Measurements from ENCODE around the gene DUS2.
"Not testable (repeated sequence)": the region's sequence is repeated elsewhere in the genome, so short reads cannot be mapped to it uniquely, and the experiment has no call there.

Gene DUS2

DNA sequence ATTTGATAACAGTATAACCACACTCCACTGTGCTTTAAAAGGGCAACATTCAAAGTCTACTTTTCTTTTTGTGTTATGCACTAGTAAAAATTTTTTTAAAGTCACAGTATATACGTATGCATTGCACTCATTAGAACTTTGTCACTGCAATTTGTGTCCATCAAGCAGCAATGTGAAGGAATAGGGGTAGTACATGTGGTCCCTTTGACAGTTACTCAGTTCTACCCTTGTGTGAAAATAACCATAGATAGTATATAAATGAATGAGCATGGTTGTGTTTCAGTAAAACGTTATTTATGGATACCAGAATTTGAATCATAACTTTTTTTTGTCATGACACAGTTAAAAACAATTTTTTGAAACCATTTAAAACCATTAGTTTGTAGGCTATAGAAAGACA lies 92.8 kb downstream of the DUS2 start:
- H3K4me3 ChIP-seq (ENCODE audit: low read depth, low read length) = no peak overlapping the region

DNA sequence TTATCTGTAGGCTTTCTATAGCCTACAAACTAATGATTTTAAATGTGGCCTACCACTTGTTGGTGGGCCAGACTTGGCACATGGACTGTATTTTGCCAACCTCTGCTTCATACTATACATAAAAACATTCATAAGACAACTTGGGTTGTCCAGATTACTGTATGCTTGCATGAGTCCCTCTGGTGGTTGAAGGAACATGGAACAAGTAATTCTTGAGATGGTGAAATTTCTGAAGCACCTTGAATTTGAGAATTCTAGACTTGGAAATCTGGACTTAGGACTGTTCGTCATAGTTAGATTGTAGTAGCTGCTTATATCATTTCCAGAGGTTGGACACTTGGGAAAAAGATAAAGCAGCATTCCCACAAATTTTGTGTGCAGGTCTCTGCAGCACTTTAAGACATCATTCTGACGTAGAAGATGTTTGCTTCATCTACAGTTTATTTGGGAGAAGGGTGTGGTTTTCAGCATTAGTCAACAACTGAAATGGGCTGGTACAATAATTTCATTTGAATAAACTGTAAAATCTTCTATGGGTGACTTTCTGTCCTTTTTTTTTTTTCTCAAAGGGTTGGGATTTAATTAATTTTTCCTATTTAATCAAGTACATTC lies 93.3 kb downstream of the DUS2 start:
- no peak overlapping the region for H3K4me3 ChIP-seq (ENCODE audit: low read depth, low read length)

DNA sequence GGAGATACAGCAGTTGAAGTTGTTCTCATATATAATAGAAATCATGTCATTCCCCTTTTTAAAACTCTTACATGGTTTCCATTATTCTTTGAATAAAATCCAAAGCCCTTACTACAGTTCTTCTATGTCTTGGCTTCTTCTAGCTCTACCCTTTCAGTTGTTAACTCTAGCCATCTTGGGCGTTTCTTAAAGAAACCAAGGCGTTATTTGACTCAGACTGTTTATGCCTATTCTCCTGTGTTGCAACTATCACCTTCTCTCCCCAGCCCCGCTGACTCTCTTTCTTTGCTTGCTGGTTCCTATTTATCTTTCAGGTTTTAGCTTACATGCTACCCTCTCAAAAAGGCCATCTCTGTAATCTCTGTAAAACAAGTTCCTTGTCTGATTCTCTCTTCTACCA lies 94.8 kb downstream of the DUS2 start:
- no peak overlapping the region for H3K4me3 ChIP-seq (ENCODE audit: low read depth, low read length)

- H3K4me3 ChIP-seq (ENCODE audit: low read depth, low read length) = not testable (repeated sequence)
These were observed 95.9 kb downstream of the DUS2 start for GRCh38 chr16:68118954-68119353.

- H3K4me3 ChIP-seq (ENCODE audit: low read depth, low read length) = not testable (repeated sequence)
These were observed 97.4 kb downstream of the DUS2 start for GRCh38 chr16:68120496-68120895.

DNA sequence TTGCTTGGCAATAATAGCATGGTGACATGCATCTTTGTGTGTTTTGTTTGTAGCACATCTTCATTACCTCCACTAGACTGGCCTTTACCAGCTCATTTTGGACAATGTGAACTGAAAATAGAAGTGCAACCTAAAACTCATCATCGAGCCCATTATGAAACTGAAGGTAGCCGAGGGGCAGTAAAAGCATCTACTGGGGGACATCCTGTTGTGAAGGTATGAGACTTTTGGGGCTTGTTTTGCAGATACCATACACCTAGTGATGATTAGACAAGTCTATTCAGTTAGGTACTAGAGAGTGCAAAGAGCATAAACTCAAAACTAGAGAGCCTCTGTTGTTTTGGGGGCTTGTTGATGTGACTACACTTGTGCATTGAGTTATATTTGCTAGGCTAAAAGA lies 103.3 kb downstream of the DUS2 start:
- no peak overlapping the region for H3K4me3 ChIP-seq (ENCODE audit: low read depth, low read length)

- no peak overlapping the region for H3K4me3 ChIP-seq (ENCODE audit: low read depth, low read length)
These were observed 105.7 kb downstream of the DUS2 start for GRCh38 chr16:68128577-68129305.

Data from iPS-11a (cell line).